Mesodermal cell (in vitro differentiated cells): Measurements from ENCODE around the gene VAC14.

ENCODE experiments used
- H3K27ac ChIP-seq: 2 replicates; pipeline ENCODE4 v1.7.0; 2013; ENCODE audit warnings: mild to moderate bottlenecking, low read depth, low read length, moderate library complexity; ENCODE audit not compliant: severe bottlenecking
- H3K36me3 ChIP-seq: 2 replicates; pipeline ENCODE4 v1.7.1; 2013; ENCODE audit warnings: mild to moderate bottlenecking, low read length, moderate library complexity; ENCODE audit not compliant: control insufficient read depth, insufficient read depth
- H3K4me1 ChIP-seq: one replicate; pipeline ENCODE4 v1.7.1; 2013; ENCODE audit warnings: mild to moderate bottlenecking, low read length; ENCODE audit not compliant: insufficient read depth, control insufficient read depth, poor library complexity, severe bottlenecking
- H3K4me3 ChIP-seq: 2 replicates; pipeline ENCODE4 v1.7.0; 2013; ENCODE audit warnings: low read length, control low read depth, mild to moderate bottlenecking; ENCODE audit not compliant: insufficient read depth, poor library complexity, severe bottlenecking; ENCODE audit errors: extremely low read depth
- H3K9me3 ChIP-seq: 2 replicates; pipeline ENCODE4 v1.7.1; 2013; ENCODE audit warnings: mild to moderate bottlenecking, low read length, moderate library complexity; ENCODE audit not compliant: control insufficient read depth
- WGBS, 2 experiments: methylation state at CpG; one replicate each; pipeline ENCODE4 v1.1.5; 2013; ENCODE audit warnings: missing lambda C conversion rate in 2 of 2; ENCODE audit not compliant: insufficient coverage in 2 of 2; 5-methylcytosine and 5-hydroxymethylcytosine counted together

Gene VAC14

GRCh38 chr16:70770626-70771552 is 30.1 kb downstream of the VAC14 start:
- peaks cover 11% of the 10 kb centered on the region for H3K4me1 ChIP-seq
- no peak overlapping the region for H3K27ac ChIP-seq
- peaks cover 49% of the 10 kb centered on the region for H3K36me3 ChIP-seq
- WGBS, 2 experiments = 54 to 60% methylated on average over 12 to 13 of the region's 15 CpGs
- H3K4me3 ChIP-seq = no peak overlapping the region
- no peaks in the 10 kb centered on the region for H3K9me3 ChIP-seq

- peaks cover 55% of the 10 kb centered on the region for H3K36me3 ChIP-seq
- H3K9me3 ChIP-seq = no peaks in the 10 kb centered on the region
- peaks cover 11% of the 10 kb centered on the region for H3K4me1 ChIP-seq
- H3K4me3 ChIP-seq = no peak overlapping the region
- no peak overlapping the region for H3K27ac ChIP-seq
- WGBS, 2 experiments = 96 to 97% methylated on average over 8 of the region's 9 CpGs
Observed at GRCh38 chr16:70770291-70770625, 30.7 kb downstream of the VAC14 start.

GRCh38 chr16:70769761-70770160 is 31.2 kb downstream of the VAC14 start:
- no peak overlapping the region for H3K4me3 ChIP-seq
- H3K36me3 ChIP-seq = peaks cover 58% of the 10 kb centered on the region
- no peak overlapping the region for H3K27ac ChIP-seq
- peaks cover 11% of the 10 kb centered on the region for H3K4me1 ChIP-seq
- WGBS, 2 experiments = 92 to 97% methylated on average over 7 to 8 of the region's 8 CpGs
- H3K9me3 ChIP-seq = no peaks in the 10 kb centered on the region

- Histone ChIP-seq H3K4me3 (no peak overlapping the region), H3K27ac (no peak overlapping the region), H3K9me3 (no peaks in the 10 kb centered on the region), H3K36me3 (peaks cover 58% of the 10 kb centered on the region), H3K4me1 (peaks cover 11% of the 10 kb centered on the region)
- 94 to 97% methylated on average over 8 of the region's 8 CpGs for WGBS, 2 experiments
Observed at GRCh38 chr16:70769131-70769530, 31.8 kb downstream of the VAC14 start.

DNA sequence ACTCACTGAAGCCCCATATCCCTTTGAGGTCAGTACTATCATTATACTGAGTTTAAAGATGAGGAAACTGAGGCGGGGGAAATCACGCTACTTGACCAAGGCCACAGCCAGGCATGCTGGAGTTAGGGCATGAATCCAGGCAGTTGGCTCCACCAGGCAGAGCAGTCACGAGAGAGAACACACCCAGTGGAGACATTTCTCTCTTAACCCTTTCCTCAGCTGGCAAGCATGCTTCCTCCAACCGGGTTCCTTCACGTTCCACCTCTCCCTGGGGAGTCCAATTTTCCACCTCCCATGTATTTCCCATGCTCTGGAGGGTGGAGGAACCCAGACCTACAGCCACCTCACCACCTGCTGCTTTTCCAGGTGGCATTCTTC is 32.8 kb downstream of the VAC14 start:
- 89 to 90% methylated on average over 3 to 5 of the region's 5 CpGs for WGBS, 2 experiments
- H3K9me3 ChIP-seq = no peaks in the 10 kb centered on the region
- no peak overlapping the region for H3K27ac ChIP-seq

DNA sequence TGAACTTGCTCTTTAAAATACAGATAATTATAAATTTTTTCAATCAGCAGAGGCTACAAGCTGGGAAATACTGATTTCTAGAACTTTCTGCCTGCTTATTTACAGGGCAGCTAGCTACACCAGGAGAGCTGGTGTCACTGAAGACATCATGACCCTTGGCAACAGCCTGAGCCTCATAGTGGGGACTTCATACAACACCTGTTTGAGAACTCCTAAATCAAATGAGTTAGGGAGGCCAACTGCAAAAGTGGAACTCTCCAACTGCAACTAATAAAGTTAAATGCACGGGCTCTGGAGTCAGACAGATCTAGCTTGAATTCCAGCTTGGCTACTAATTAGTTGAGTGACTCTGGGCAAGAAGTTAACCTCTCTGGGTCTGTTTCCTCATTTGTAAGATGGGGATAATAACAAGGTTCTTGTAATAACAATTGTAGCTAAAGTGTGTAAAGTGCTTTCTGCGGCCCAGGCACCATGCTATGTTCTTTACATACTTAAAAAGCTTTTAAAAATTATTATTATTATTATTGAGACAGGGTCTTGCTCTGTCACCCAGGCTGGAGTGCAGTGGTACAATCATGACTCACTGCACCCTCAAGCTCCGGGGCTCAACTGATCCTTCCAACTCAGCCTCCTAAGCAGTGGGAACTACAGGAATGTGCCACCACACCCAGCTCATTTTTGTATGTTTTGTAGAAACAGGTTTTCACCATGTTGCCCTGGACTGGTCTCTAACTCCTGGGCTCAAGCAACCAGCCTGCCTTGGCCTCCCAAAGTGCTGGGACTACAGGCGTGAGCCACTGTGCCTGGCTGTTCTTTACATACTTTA is 33.4 kb downstream of the VAC14 start:
- peaks cover 52% of the 10 kb centered on the region for H3K36me3 ChIP-seq
- H3K4me3 ChIP-seq = no peak overlapping the region
- no peak overlapping the region for H3K27ac ChIP-seq

More for the DNA sequence above, 32.8 kb downstream of the VAC14 start:
- H3K4me1 ChIP-seq = peaks cover 11% of the 10 kb centered on the region
- H3K4me3 ChIP-seq = no peak overlapping the region
- peaks cover 55% of the 10 kb centered on the region for H3K36me3 ChIP-seq

DNA sequence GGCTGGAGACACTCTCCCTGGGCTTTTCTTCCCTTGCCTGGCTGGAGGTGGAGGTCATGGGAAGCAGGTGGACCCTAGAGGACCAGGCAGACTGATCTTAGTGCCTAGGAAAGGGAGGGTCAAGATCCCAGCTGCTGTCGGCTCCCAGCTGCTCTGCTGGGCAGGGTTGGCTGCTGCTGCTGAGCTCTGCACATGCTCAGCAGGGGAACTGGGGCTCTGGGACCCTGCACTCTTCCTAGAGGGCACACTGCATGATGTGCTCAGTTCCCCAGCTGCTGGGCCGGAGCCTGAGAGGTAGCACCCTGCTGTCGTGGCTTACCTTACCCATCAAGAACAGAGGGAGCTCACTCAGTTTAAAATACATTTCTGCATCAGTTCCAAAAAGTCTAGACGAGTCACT is 34.3 kb downstream of the VAC14 start:
- Histone ChIP-seq H3K36me3 (peaks cover 53% of the 10 kb centered on the region), H3K4me3 (no peak overlapping the region), H3K4me1 (peaks cover 11% of the 10 kb centered on the region), H3K27ac (no peak overlapping the region), H3K9me3 (no peaks in the 10 kb centered on the region)
- WGBS, 2 experiments = 94 to 100% methylated on average over 3 to 4 of the region's 4 CpGs

More for the DNA sequence above, 33.4 kb downstream of the VAC14 start:
- no peaks in the 10 kb centered on the region for H3K9me3 ChIP-seq
- peaks cover 11% of the 10 kb centered on the region for H3K4me1 ChIP-seq
- WGBS, 2 experiments = 100% methylated on average over 1 of the region's 4 CpGs

- Histone ChIP-seq H3K4me3 (no peak overlapping the region), H3K27ac (no peak overlapping the region), H3K9me3 (no peaks in the 10 kb centered on the region), H3K36me3 (peaks cover 55% of the 10 kb centered on the region), H3K4me1 (peaks cover 11% of the 10 kb centered on the region)
- 93 to 96% methylated on average over 5 to 8 of the region's 8 CpGs for WGBS, 2 experiments
Observed at GRCh38 chr16:70766176-70766575, 34.8 kb downstream of the VAC14 start.

- WGBS, 2 experiments = 87 to 92% methylated on average over 8 of the region's 8 CpGs
- peaks cover 51% of the 10 kb centered on the region for H3K36me3 ChIP-seq
- H3K9me3 ChIP-seq = no peaks in the 10 kb centered on the region
- peaks cover 16% of the 10 kb centered on the region for H3K4me1 ChIP-seq
- H3K27ac ChIP-seq = no peak overlapping the region
- H3K4me3 ChIP-seq = no peak overlapping the region
Observed at GRCh38 chr16:70765491-70765890, 35.5 kb downstream of the VAC14 start.

- H3K4me3 ChIP-seq = no peak overlapping the region
- WGBS, 2 experiments = 97% methylated on average over 8 to 10 of the region's 10 CpGs
- peaks cover 23% of the 10 kb centered on the region for H3K4me1 ChIP-seq
- peaks cover 49% of the 10 kb centered on the region for H3K36me3 ChIP-seq
- no peaks in the 10 kb centered on the region for H3K9me3 ChIP-seq
- H3K27ac ChIP-seq = no peak overlapping the region
Observed at GRCh38 chr16:70764632-70765031, 36.3 kb downstream of the VAC14 start.
